Measurements from ENCODE around the gene PBX1. TPM values are rescaled to one million over a fixed set of nuclear protein-coding genes. Genes with fewer than 3 reads are reported as not detected.
A peak's percentile ranks its signal among the peaks of the same experiment; 100 is the strongest.

The PBX1 gene
- total RNA-seq, 6 experiments from 2014 or later = 3.1 to 7.9 (median 6.9) TPM

- TF ChIP-seq CTCF (IDR thresholded peaks at IDR 0.05) (no peak), POLR2A (IDR thresholded peaks at IDR 0.05) (no peak)
- DNase-seq = no peak
- no peaks in the 10 kb centered on the region for H3K4me1 ChIP-seq
- intact Hi-C loops (cut with DNase I) = no loop called here
- ATAC-seq = peak in 3 of 4 donors; percentile 39 to 70 (median 45)
- H3K9me3 ChIP-seq = no peaks in the 10 kb centered on the region
- WGBS (ENCODE audit: insufficient coverage, low coverage, low lambda C conversion rate, missing lambda C conversion rate) = 32% methylated on average over 3 of the region's 3 CpGs
- H3K27me3 ChIP-seq = no peaks in the 10 kb centered on the region
- no peak overlapping the region for H3K27ac ChIP-seq
- no peak overlapping the region for H3K4me3 ChIP-seq
- no peaks in the 10 kb centered on the region for H3K36me3 ChIP-seq
These were observed 54.2 kb downstream of the PBX1 start for GRCh38 chr1:164613176-164613575.

- no peak overlapping the region for H3K4me3 ChIP-seq
- ATAC-seq (no peak), DNase-seq (no peak)
- WGBS (ENCODE audit: insufficient coverage, low coverage, low lambda C conversion rate, missing lambda C conversion rate) = 72% methylated on average over 6 of the region's 6 CpGs
- H3K27ac ChIP-seq = no peak overlapping the region
- intact Hi-C loops (cut with DNase I) = no loop called here
- no peak for TF ChIP-seq CTCF (IDR thresholded peaks at IDR 0.05)
- TF ChIP-seq POLR2A (IDR thresholded peaks at IDR 0.05) = no peak
- H3K4me1 ChIP-seq = no peaks in the 10 kb centered on the region
- no peaks in the 10 kb centered on the region for H3K9me3 ChIP-seq
- H3K27me3 ChIP-seq = no peaks in the 10 kb centered on the region
- H3K36me3 ChIP-seq = no peaks in the 10 kb centered on the region
These were observed 55.3 kb downstream of the PBX1 start for GRCh38 chr1:164614316-164614715.

- intact Hi-C loops (cut with DNase I) = no loop called here
- Histone ChIP-seq H3K9me3 (no peaks in the 10 kb centered on the region), H3K36me3 (no peaks in the 10 kb centered on the region), H3K27me3 (no peaks in the 10 kb centered on the region), H3K4me1 (no peaks in the 10 kb centered on the region), H3K27ac (no peak overlapping the region), H3K4me3 (no peak overlapping the region)
- DNase-seq (no peak), ATAC-seq (peak in 3 of 4 donors; percentile 35 to 68 (median 58))
- WGBS (ENCODE audit: insufficient coverage, low coverage, low lambda C conversion rate, missing lambda C conversion rate) = 60% methylated on average over 7 of the region's 7 CpGs
- TF ChIP-seq CTCF (IDR thresholded peaks at IDR 0.05) (peak; percentile 32 to 60 (median 38)), POLR2A (IDR thresholded peaks at IDR 0.05) (no peak)
These were observed 58.6 kb downstream of the PBX1 start for GRCh38 chr1:164617377-164618201.

GRCh38 chr1:164618202-164618564 lies 59.2 kb downstream of the PBX1 start:
- Histone ChIP-seq H3K27me3 (no peaks in the 10 kb centered on the region), H3K27ac (no peak overlapping the region), H3K4me3 (no peak overlapping the region), H3K4me1 (no peaks in the 10 kb centered on the region), H3K36me3 (no peaks in the 10 kb centered on the region), H3K9me3 (no peaks in the 10 kb centered on the region)
- TF ChIP-seq POLR2A (IDR thresholded peaks at IDR 0.05) (no peak), CTCF (IDR thresholded peaks at IDR 0.05) (no peak)
- DNase-seq (no peak), ATAC-seq (no peak)
- WGBS (ENCODE audit: insufficient coverage, low coverage, low lambda C conversion rate, missing lambda C conversion rate) = 65% methylated on average over 4 of the region's 5 CpGs
- intact Hi-C loops (cut with DNase I) = no loop called here

Measured in right lobe of liver (tissue), 6 donors.